ENCODE results near the gene FGG.

GRCh38 chr4:154603033-154603943, 9.2 kb downstream of the FGG start:
- TF ChIP-seq POLR2A (IDR thresholded peaks at IDR 0.05) (no peak), CTCF (IDR thresholded peaks at IDR 0.05) (no peak)
